ENCODE measurements around the gene ZSWIM5.

The ZSWIM5 gene

GRCh38 chr1:45038240-45038639 lies 168.2 kb downstream of the ZSWIM5 start:
- ChIA-PET CTCF (no interaction called here), POLR2A (no interaction called here)
- TF ChIP-seq CTCF (IDR thresholded peaks at IDR 0.05; ENCODE audit: insufficient read depth, low read length, missing control alignments) = no peak
- no peak for DNase-seq (ENCODE audit: low read depth, low spot score)
- H3K4me3 ChIP-seq (ENCODE audit: low read depth, low read length) = no peak overlapping the region

- ChIA-PET CTCF (no interaction called here), POLR2A (no interaction called here)
- no peak for DNase-seq (ENCODE audit: low read depth, low spot score)
- TF ChIP-seq CTCF (IDR thresholded peaks at IDR 0.05; ENCODE audit: insufficient read depth, low read length, missing control alignments) = no peak
- no peak overlapping the region for H3K4me3 ChIP-seq (ENCODE audit: low read depth, low read length)
Observed at GRCh38 chr1:45037456-45037855, 168.9 kb downstream of the ZSWIM5 start.

- DNase-seq (ENCODE audit: low read depth, low spot score) = no peak
- CTCF ChIA-PET = interaction anchor here (1.8 kb wide), 1 partner anchor 264 kb away, joined by 5 read pairs; no protein-coding TSS in a partner anchor
Observed at GRCh38 chr1:45035631-45036301, 170.6 kb downstream of the ZSWIM5 start.

GRCh38 chr1:45033356-45033755 lies 173.0 kb downstream of the ZSWIM5 start:
- ChIA-PET POLR2A (interaction anchor here (0.5 kb wide), 1 partner anchor 50 kb away, joined by 3 read pairs; no protein-coding TSS in a partner anchor), CTCF (no interaction called here)
- no peak for DNase-seq (ENCODE audit: low read depth, low spot score)
- TF ChIP-seq CTCF (IDR thresholded peaks at IDR 0.05; ENCODE audit: insufficient read depth, low read length, missing control alignments) = no peak
- no peak overlapping the region for H3K4me3 ChIP-seq (ENCODE audit: low read depth, low read length)

More at GRCh38 chr1:45035631-45036301, 170.6 kb downstream of the ZSWIM5 start:
- no peak overlapping the region for H3K4me3 ChIP-seq (ENCODE audit: low read depth, low read length)
- POLR2A ChIA-PET = no interaction called here
- no peak for TF ChIP-seq CTCF (IDR thresholded peaks at IDR 0.05; ENCODE audit: insufficient read depth, low read length, missing control alignments)

GRCh38 chr1:45032837-45033236 lies 173.6 kb downstream of the ZSWIM5 start:
- no peak for DNase-seq (ENCODE audit: low read depth, low spot score)
- CTCF ChIA-PET = interaction anchor here (1.9 kb wide), 1 partner anchor 267 kb away, joined by 7 read pairs; no protein-coding TSS in a partner anchor
- POLR2A ChIA-PET = interaction anchor here (0.5 kb wide), 1 partner anchor 50 kb away, joined by 3 read pairs; no protein-coding TSS in a partner anchor
- TF ChIP-seq CTCF (IDR thresholded peaks at IDR 0.05; ENCODE audit: insufficient read depth, low read length, missing control alignments) = no peak
- no peak overlapping the region for H3K4me3 ChIP-seq (ENCODE audit: low read depth, low read length)

GRCh38 chr1:45026446-45026845 lies 180.0 kb downstream of the ZSWIM5 start:
- CTCF ChIA-PET = interaction anchor here (1.0 kb wide), 1 partner anchor 12 kb away, joined by 3 read pairs; no protein-coding TSS in a partner anchor
- no peak for TF ChIP-seq CTCF (IDR thresholded peaks at IDR 0.05; ENCODE audit: insufficient read depth, low read length, missing control alignments)
- POLR2A ChIA-PET = no interaction called here
- H3K4me3 ChIP-seq (ENCODE audit: low read depth, low read length) = no peak overlapping the region
- DNase-seq (ENCODE audit: low read depth, low spot score) = no peak
